PC-3 (cell line): ENCODE measurements around the gene CCL24.

Experiments
- EZH2 ChIP-seq: fragments of 300-600 bp; sonication (generic); IDR thresholded peaks from one replicate; pipeline ENCODE4 v1.6.1; 2017; ENCODE audit warnings: antibody characterized with exemption, mild to moderate bottlenecking, low read length; ENCODE audit not compliant: unreplicated experiment
- TF ChIP-seq, protein P1 (sequence below): fragments of 300-600 bp; sonication (generic); conservative IDR thresholded peaks from 2 replicates; pipeline ENCODE4 v1.5.1; 2017; ENCODE audit warnings: antibody characterized with exemption, low read depth, mild to moderate bottlenecking, low read length

DNA sequence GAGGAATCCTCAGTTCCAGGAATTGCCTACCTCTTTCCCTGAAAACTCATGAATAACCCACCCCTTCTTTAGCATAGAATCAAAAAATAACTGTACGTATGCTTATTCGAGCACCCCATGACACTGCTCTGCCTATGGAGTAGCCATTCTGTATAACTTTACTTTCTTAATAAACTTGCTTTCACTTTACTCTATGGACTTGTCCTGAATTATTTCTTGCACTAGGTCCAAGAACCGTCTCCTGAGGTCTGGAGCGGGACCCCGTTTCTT is 11.1 kb downstream of the CCL24 start:
- TF ChIP-seq, protein P1, sequence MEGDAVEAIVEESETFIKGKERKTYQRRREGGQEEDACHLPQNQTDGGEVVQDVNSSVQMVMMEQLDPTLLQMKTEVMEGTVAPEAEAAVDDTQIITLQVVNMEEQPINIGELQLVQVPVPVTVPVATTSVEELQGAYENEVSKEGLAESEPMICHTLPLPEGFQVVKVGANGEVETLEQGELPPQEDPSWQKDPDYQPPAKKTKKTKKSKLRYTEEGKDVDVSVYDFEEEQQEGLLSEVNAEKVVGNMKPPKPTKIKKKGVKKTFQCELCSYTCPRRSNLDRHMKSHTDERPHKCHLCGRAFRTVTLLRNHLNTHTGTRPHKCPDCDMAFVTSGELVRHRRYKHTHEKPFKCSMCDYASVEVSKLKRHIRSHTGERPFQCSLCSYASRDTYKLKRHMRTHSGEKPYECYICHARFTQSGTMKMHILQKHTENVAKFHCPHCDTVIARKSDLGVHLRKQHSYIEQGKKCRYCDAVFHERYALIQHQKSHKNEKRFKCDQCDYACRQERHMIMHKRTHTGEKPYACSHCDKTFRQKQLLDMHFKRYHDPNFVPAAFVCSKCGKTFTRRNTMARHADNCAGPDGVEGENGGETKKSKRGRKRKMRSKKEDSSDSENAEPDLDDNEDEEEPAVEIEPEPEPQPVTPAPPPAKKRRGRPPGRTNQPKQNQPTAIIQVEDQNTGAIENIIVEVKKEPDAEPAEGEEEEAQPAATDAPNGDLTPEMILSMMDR = no peak
- TF ChIP-seq EZH2 = no peak
